ENCODE results near the gene SAA2. TPM values are rescaled to one million over a fixed set of nuclear protein-coding genes. Genes with fewer than 3 reads are reported as not detected.
"Not testable (repeated sequence)": the region's sequence is repeated elsewhere in the genome, so short reads cannot be mapped to it uniquely, and the experiment has no call there.

SAA2 gene
- total RNA-seq, 1 donor from 2014 or later: 0.44 TPM

DNA sequence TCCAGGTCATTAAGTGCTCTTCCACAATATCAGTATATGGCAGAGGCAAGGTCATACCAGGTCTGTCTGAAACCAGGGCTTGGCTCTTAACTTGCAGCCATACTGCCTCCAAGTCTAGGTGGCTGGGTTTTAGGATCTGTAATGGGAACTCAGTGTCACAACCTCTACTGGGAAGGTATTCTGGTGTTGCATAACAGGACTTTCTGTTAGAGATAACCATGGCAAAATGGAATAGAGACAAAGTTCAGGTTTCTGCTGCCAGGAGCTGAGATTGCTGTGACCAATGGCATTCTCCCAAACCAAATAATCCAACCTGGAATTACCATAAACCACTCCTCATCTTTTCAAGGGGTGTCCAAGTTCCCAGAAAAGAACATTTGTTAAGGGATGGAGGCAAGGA lies 10.8 kb upstream of the SAA2 start:
- no peaks in the 10 kb centered on the region for H3K9me3 Mint-ChIP-seq (ENCODE audit: unreplicated experiment)
- H3K27ac Mint-ChIP-seq (ENCODE audit: unreplicated experiment): no peak overlapping the region
- no peaks in the 10 kb centered on the region for H3K36me3 Mint-ChIP-seq (ENCODE audit: unreplicated experiment)
- no peaks in the 10 kb centered on the region for H3K4me1 Mint-ChIP-seq (ENCODE audit: low read depth, unreplicated experiment)
- H3K4me3 Mint-ChIP-seq (ENCODE audit: unreplicated experiment): no peak overlapping the region
- DNase-seq: no peak
- H3K27me3 Mint-ChIP-seq (ENCODE audit: unreplicated experiment): peaks cover 2% of the 10 kb centered on the region
- no peak for TF ChIP-seq CTCF (IDR thresholded peaks at IDR 0.05; ENCODE audit: partially characterized antibody, unreplicated experiment)

GRCh38 chr11:18254781-18255361 lies 6.4 kb upstream of the SAA2 start:
- TF ChIP-seq CTCF (IDR thresholded peaks at IDR 0.05; ENCODE audit: partially characterized antibody, unreplicated experiment): no peak
- Mint-ChIP-seq H3K9me3 (ENCODE audit: unreplicated experiment) (no peaks in the 10 kb centered on the region), H3K27me3 (ENCODE audit: unreplicated experiment) (peaks cover 4% of the 10 kb centered on the region), H3K4me3 (ENCODE audit: unreplicated experiment) (no peak overlapping the region), H3K4me1 (ENCODE audit: low read depth, unreplicated experiment) (no peaks in the 10 kb centered on the region), H3K27ac (ENCODE audit: unreplicated experiment) (no peak overlapping the region), H3K36me3 (ENCODE audit: unreplicated experiment) (no peaks in the 10 kb centered on the region)
- DNase-seq: no peak

DNA sequence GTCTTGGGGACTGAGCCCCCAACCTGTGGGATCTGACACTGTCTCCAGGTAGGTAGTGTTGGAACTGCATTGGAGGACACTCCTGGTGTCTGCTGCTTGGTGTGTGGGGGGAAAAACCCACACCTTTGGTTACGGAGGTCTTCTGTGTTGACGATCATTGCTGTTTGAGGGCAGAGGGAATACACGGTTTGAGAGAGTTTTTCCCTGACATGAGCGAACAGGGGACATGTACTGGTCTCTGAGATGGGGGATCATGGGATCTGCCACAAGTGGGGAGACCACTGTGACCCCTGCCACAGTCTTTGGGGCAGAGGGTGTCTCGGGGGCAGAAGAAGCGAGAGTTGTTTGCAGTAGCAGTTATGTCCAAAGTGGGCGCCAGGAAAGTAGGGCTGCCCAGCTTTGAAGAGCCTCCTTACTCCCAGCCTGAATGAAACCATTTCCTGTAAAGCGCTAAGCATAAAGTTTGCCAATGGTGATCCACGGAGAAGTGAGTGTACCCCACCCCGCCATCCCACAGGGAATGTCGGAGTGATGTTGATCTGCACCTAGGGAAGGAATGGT lies 5.4 kb upstream of the SAA2 start:
- H3K4me3 Mint-ChIP-seq (ENCODE audit: unreplicated experiment): no peak overlapping the region
- no peak for TF ChIP-seq CTCF (IDR thresholded peaks at IDR 0.05; ENCODE audit: partially characterized antibody, unreplicated experiment)
- H3K9me3 Mint-ChIP-seq (ENCODE audit: unreplicated experiment): no peaks in the 10 kb centered on the region
- no peak for DNase-seq
- H3K27me3 Mint-ChIP-seq (ENCODE audit: unreplicated experiment): peaks cover 4% of the 10 kb centered on the region
- no peak overlapping the region for H3K27ac Mint-ChIP-seq (ENCODE audit: unreplicated experiment)
- no peaks in the 10 kb centered on the region for H3K36me3 Mint-ChIP-seq (ENCODE audit: unreplicated experiment)
- no peaks in the 10 kb centered on the region for H3K4me1 Mint-ChIP-seq (ENCODE audit: low read depth, unreplicated experiment)

GRCh38 chr11:18253233-18253632 lies 4.8 kb upstream of the SAA2 start:
- Mint-ChIP-seq H3K9me3 (ENCODE audit: unreplicated experiment) (no peaks in the 10 kb centered on the region), H3K27me3 (ENCODE audit: unreplicated experiment) (peaks cover 4% of the 10 kb centered on the region), H3K4me1 (ENCODE audit: low read depth, unreplicated experiment) (no peaks in the 10 kb centered on the region), H3K4me3 (ENCODE audit: unreplicated experiment) (no peak overlapping the region), H3K36me3 (ENCODE audit: unreplicated experiment) (no peaks in the 10 kb centered on the region), H3K27ac (ENCODE audit: unreplicated experiment) (no peak overlapping the region)
- TF ChIP-seq CTCF (IDR thresholded peaks at IDR 0.05; ENCODE audit: partially characterized antibody, unreplicated experiment): no peak
- DNase-seq: no peak

DNA sequence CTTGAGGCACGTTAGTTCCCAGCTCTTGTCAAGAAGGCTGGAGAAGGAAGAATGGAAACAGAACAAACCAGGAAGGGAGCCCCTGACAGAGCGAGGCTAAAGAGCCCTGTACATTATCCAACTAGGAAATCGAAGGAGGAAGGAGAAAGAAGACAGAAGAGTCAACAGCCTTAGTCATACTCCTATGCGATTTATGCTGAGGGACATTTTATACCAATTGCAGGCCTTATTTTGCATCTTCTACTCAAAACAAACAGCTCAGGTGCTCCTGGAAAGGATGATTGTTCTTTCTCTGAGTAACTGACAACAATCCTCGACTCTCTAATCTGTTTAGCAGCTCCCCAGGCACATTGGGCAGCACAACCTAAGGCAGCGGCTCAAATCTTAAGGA lies 1.3 kb downstream of the SAA2 start:
- not testable (repeated sequence) for H3K4me3 Mint-ChIP-seq (ENCODE audit: unreplicated experiment); DNase-seq; H3K4me1 Mint-ChIP-seq (ENCODE audit: low read depth, unreplicated experiment); H3K27ac Mint-ChIP-seq (ENCODE audit: unreplicated experiment); H3K36me3 Mint-ChIP-seq (ENCODE audit: unreplicated experiment); H3K9me3 Mint-ChIP-seq (ENCODE audit: unreplicated experiment); H3K27me3 Mint-ChIP-seq (ENCODE audit: unreplicated experiment)

- not testable (repeated sequence) for DNase-seq; H3K4me1 Mint-ChIP-seq (ENCODE audit: low read depth, unreplicated experiment); H3K9me3 Mint-ChIP-seq (ENCODE audit: unreplicated experiment); H3K27me3 Mint-ChIP-seq (ENCODE audit: unreplicated experiment); H3K4me3 Mint-ChIP-seq (ENCODE audit: unreplicated experiment); H3K27ac Mint-ChIP-seq (ENCODE audit: unreplicated experiment); H3K36me3 Mint-ChIP-seq (ENCODE audit: unreplicated experiment)
These were observed 1.9 kb downstream of the SAA2 start for GRCh38 chr11:18246379-18247190.
